Inferior parietal cortex (tissue), 1 donor: ENCODE data around the gene VMO1.

Experiments used
- DNase-seq: peaks from one replicate; pipeline ENCODE4 v3.0.0-alpha.2; 2016; ENCODE audit errors: extremely low spot score

Gene VMO1

DNA sequence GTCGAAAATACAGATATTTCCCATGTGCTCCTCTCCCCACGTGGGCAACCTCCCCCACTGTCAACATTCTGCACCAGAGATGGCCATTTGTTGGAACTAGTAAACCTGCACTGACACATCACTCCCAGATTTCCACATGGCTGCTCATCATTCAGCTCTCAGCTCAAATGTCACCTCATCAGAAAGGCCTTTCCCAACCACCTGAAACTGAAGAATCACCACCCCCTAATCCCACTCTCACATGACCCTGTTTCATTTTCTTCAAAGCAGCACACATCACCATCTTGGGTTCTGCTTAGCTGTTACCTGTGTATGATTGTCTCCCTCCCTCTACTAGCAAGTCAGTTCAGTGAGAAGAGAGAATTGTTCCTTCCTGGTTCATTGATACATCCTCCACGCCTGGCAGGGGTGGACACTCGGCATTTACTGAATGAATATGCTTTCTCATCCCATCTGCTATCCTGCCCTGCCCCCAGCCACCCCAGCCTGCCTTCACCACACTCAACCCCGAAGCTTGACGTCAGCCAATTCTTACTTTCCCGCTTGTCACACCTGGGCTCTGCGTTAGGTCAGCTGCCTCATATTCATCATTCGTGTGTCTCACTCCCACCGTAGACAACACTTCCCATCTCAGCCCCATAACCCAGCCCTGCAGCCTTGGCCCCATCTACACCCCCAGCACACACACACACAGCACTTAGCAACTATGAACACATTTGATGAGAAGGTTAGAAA, 14.5 kb upstream of the VMO1 start:
- DNase-seq: no peak

DNA sequence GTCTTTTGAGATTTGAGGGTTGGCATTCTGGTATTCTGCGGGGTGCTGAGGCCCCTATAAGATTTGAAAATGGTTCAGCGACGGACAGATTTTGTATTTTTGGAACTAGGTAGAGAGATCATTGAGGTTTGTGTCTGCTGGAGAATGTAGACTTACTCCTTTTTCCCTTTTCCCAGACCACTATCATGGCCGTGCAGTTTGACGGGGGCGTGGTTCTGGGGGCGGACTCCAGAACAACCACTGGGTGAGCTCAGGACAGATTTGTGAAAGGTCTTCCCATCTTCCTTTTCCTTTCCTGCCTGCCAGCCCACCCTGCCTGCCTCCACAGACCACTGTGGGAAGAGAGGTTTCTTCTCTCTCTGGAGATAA, 10.4 kb upstream of the VMO1 start:
- DNase-seq: no peak

DNA sequence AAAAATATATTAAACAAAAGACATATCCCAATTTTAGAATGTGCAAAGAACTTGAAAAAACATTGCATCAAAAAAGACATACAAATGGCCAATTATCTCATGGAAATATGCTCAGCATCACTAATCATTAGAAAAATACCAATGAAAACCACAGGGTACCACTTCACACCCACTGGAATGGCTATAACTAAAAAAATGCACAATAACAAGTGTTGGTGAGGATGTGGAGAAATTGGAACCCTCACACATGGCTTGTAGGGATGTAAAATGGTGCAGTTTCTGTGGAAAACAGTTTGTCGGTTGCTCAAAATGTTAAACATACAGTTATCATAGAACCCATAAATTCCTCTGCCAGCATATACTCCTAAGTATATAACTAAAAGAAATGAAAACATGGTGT, 9.0 kb upstream of the VMO1 start:
- DNase-seq: no peak

DNA sequence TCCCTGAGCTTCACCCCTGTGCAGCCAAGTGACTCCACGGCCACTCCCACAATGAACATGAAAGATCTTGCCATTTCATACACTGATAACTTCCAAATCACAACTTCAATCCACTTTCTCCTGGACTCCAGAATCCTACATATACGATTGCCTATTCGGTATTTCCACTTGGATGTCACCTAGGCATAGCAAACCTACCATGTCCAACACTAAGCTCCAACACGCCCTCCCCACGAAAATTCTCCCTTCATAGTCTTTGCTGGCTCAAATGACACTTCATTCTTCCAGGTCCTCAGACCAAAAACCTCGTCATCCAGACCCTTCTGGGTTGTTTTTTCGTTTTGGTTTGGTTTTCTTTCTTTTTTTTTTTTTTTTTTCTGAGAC, 4.5 kb upstream of the VMO1 start:
- no peak for DNase-seq

DNA sequence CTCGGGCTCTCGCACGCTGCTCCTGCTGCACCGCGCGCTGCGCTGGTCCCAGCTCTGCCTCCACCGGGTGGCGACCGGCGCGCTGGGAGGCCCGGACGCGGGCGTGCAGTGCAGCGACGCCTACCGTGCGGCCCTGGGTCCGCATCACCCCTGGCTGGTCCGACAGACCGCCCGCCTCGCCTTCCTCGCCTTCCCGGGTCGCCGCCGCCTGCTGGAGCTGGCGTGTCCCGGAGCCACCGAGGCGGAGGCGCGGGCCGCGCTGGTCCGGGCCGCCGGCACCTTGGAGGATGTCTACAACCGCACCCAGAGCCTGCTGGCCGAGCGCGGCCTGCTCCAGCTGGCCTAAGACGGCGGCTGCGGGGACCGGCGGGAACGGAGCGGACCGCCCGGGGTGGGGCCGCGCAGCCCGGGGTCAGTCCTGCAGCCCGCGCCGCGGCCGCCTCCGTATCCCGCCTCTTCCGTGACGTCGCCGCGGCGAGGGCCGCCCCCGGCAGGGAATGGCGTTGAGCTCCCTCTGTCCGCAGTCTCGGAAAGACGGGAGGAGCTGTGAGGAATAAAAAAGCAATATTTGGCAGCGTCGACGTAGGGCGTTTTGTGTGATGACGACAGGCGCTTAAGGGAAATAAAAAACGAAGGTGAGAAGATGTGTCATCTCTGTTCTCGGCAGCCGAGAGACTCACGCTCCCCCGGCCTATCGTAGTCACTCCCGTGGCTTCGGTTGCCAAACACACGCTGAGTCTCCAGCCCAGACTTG, 4.0 kb upstream of the VMO1 start:
- DNase-seq: peak; percentile 86

DNA sequence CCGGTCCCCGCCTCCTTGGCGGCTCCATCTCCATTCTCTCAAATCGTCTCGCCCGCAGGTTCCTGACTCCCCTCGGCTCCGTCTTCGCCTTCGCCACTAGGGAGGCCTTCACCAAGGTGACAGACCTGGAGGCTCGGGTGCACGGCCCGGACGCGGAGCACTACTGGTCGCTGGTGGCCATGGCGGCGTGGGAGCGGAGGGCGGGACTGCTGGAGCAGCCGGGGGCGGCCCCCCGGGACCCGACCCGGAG, 3.5 kb upstream of the VMO1 start:
- DNase-seq: no peak

DNA sequence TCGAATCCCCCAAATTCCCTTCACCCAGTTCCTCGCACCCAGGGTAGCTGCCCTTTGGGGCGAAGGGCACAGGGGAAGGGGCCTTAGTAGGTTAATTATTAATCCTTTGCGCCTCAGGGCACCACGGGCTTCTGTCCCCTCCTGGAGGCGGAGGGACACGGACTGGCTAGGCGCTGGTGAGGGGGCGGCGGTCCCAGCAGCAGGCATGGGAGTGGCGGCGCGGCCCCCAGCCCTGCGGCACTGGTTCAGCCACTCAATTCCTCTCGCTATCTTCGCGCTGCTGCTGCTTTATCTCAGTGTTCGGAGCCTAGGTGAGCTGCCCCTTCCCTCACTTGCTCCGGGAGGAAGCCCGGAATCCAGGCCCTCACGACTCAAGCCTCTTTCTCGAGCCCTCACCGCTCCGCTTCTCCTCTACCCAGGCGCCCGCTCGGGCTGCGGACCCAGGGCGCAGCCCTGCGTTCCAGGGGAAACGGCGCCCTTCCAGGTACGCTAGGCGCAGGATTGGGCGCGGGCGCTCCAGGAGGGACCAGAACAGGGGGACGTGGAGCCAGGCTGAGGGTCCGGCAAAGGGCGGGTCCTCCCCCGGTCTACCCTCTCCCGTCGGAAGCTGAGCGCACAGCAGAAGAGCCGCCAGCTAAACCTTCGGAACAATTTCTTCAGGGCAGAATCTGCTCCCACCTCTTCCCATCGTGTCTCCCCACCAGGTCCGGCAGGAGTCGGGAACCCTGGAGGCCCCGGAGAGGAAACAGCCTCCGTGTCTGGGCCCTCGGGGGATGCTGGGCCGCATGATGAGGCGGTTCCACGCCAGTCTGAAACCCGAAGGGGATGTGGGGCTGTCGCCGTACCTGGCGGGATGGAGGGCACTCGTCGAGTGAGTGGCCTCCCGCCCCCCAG, 2.9 kb upstream of the VMO1 start, which contains the start of gene GLTPD2:
Gene GLTPD2, plus strand, starts transcription at position 158 of the 894 bp plus-strand sequence. Its CDS starts 48 bp downstream, at position 206.
- no peak for DNase-seq

DNA sequence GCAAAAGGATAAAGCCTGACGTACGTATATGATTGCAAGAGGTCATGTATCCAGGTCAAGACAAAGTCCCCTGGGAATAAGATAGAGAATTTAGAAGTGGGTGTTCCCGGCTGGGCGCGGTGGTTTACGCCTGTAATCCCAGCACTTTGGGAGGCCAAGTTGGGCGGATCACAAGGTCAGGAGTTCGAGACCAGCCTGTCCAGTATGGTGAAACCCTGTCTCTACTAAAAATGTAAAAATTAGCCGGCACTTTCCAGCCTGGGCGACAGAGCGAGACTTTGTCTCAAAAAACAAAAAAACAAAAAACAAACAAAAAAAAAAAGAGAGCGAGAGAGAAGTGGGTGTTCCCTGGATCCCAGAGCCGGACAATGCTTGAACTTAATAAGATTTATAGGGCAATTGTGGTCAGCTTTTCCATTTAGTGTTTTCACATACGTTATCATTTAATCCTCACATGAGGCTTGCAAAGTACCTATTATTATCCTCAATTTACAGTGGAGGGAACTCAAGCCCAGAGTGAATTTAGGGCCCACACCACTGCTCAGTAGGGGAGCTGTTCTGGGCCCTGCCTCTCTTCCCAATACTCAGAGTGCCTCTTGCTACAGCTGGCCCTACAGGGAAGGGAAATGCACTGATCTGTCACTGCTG, 2.1 kb upstream of the VMO1 start:
- DNase-seq: no peak

DNA sequence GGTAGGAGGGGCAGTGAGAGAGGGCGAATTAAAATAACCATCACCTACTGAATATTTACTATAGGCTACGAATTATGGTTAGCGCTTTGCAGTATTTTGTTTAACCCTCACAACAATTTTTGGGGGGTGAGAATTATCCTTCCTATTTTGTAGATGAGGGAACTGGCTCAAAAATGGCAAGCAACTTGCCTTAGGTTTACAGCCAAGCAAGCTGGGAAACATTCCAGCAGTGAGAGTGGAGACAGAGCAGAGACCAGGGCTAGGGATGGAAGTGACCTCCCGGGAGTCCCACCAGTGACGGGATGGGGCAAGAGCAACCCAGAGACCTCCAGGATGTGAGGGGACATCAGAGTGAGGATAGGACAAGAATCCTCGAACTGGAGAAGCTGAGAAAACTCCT, 352 bp upstream of the VMO1 start:
- peak; percentile 27 for DNase-seq

DNA sequence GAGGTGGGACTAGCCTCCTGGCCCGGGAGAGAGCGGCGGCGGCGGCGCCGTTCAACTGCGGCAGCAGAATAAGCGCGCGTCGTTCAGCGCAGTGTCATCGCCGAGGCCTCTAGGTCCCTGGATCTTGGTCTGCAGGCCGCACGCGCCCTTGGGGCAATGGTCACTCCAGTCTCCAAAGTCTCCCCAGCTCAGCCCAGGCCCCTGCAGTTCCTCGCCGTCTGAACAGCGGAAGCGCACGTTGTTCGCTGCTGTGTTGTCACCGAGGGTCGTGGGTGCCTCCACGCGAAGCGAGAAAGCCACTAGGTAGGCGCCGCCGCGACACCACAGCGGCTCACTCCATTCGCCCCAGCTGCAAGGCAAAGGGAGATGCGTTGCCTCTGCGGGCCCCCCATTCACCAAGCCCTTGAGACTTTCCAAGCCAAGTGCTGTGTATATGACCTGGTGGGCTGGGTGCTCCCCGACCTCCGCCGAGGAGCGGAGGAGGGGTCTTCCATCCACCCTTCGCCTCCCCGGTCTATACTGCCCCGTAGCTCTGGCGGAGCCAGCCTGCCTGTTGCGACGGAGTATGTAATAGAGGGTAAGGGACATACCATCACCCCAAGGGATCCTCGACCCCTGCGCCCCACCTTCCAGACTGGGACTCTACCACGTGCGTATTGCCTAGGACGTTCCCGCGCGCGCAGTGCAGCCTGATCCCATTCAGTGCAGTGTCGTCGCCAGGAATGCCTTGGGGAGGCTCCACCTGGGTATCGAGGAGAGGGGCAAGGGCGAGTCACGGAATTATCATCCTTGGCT, 656 bp downstream of the VMO1 start:
- no peak for DNase-seq

DNA sequence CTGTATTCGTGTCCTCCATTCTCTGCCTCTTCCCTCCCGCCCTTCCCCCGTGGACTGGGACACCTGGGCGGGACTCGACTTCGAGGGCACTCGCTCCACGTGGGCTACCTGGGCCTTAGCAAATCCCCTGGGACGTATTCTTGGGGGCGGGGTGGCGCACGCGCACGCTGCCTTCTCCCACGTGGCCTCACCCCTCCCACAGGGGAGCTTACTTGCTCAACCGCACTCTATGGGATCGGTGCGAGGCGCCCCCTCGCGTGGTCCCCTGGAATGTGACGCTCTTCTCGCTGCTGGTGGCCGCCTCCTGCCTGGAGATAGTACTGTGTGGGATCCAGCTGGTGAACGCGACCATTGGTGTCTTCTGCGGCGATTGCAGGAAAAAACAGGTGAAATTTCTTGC, 3.5 kb downstream of the VMO1 start:
- DNase-seq: no peak

DNA sequence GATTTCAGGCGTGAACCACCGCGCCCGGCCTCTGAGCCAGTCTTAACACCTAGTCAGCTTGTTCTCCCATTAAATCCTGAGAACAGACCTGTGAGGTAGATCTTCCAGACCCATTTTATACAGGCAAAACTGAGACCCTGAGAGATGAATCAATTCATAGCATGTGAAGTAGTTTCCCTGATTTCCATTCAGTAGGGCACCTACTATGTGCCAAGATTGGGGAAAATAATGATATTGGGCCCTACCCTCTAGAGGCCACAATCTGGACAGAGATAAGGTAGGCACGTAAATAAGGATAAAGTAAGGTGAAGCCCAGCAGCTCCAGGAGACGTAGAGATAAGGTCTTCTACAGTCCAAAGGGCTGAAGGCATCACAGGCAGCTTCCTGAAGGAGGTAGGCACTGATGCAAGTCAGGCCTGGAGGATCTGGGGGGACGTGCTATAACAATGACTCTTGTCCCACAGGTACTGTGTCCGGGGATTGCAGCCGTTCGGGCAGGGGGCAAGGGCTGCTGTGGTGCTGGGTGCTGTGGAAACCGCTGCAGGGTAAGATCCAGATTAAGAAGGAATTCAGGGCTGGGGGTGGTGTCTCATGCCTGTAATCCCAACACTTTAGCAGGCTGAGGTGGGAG, 5.7 kb downstream of the VMO1 start:
- DNase-seq: no peak

DNA sequence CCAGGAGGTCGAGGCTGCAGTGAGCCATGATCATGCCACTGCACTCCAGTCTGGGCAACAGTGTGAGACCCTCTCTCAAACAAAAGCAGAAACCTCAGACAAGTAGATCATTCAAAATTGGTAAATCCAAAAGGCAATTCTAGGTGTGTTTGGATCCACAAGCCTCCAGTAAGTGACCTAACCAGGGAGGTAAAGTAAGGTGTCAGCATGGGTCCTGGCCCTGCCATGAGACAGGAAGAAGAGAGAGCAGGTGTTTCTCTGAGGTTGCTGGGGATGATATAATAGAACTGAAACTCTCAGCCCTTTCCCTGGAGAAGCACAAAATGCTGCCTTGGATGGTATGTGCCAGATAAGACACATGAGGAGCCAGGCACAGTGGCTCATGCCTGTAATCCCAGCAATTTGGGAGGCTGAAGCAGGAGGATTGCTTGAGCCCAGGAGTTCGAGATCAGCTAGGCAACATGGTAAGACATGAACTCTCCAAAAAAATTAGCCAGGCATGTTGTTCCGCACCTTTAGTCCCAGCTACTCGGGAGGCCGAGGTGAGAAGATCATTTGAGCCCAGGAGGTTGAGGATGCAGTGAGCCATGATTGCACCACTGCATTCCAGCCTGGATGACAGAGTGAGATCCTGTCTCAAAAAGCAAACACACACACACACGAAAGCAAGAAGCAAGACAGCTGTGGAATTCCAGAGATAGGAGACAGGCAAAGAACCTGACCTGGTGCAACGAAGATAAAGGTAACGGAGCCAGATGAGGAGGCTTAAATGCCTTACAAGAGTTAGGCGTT, 8.0 kb downstream of the VMO1 start:
- DNase-seq: no peak

DNA sequence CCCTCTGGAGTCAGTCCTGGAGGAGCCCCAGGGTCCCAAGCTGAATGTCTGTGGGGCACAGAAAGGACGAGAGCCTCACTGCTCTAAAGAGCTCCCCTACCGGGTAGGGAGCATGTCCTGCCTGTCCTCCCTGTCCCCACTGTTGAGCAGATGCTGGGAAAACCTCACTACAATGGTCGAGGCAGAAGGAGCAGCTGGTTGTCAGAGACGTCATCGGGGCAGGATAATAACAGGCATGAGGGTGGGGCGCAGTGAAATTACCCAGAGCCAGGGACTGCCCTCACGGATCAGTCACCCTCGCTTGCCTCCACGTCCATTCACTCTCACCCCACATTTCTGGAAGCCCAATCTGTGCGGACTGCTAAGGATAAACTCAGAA, 13.9 kb downstream of the VMO1 start:
- no peak for DNase-seq

DNA sequence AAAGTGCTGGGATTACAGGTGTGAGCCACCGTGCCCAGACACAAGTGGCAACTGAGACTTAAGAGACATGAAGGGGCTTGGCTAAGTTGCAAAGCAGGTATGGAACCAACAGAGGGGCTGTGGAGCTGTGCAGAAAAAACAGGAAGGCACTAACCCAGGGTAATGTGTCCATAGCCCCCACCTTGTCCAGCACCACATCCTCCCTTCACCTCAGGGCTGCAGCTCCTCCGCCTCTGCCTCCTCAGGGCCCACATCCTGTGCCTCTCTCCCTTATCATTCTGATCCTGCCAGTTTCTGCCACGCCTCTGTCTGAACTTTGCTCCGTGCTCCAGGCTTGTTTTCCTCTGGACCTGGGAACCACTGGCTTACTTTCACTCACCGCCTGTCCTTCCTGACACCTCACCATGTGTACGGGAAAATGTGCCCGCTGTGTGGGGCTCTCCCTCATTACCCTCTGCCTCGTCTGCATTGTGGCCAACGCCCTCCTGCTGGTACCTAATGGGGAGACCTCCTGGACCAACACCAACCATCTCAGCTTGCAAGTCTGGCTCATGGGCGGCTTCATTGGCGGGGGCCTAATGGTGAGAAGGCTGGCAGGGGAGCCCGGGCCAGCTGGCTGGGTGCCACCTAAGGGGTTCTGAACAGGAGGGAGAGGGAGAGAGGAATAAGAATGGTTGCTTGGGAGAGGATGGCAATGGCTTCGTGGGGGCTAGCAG, 14.5 kb downstream of the VMO1 start, which contains the start of gene TM4SF5:
Gene TM4SF5, plus strand, starts transcription at position 368 of the 716 bp plus-strand sequence. Its CDS starts 37 bp downstream, at position 405.
- DNase-seq: no peak

DNA sequence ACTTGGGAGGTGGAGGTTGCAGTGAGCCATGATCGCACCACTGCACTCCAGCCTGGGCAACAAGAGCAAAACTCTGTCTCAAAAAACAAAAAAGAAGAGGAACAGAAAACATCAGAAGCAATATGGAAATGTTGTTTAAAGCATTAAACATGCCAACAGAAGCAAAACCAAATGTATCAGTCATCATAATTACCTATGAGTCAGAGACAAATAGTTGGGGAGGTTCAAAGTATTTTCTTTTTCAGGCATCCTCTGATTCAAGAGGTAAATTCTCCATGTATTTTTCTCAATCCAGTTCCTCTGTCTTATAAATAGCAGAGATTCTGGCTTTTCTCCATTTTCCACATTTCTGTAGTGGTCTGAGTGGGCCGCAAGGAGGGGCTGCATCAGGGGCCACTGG, 16.5 kb downstream of the VMO1 start:
- DNase-seq: no peak

DNA sequence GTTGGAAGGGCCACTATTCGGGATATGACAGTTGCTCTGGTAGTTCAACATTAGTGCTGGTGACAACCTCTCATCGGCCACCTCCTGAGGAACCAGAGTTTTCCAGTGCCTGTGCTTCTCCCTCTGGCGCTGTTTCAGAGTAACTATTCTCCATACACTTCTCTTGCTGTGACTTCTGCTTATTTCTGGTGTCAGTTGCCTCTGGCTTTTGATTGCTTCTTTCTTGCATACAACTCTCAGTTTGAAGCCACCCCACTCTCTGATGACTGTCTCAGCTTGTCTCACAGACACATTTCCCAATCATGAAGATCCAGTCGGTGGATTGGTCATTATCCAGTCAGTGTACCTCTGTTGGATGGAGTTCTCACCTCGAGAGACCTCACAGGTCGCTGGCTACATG, 17.9 kb downstream of the VMO1 start:
- DNase-seq: no peak

DNA sequence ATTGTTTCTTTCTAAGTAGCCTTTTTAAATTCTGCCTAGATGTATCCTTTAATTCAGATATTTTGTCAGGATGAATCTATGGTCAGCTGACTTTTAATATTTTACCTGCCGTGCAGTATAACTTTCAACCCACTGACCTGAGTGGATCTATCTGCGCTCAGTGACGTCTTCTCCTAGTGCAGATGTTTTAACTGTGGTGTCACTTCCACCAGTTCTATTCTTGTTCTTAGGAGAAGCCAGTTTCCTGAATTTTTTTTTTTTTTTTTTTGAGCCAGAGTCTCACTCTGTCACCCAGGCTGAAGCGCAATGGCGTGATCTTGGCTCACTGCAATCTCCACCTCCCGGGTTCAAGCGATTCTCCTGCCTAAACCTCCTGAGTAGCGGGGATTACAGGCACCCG, 19.4 kb downstream of the VMO1 start:
- DNase-seq: no peak

DNA sequence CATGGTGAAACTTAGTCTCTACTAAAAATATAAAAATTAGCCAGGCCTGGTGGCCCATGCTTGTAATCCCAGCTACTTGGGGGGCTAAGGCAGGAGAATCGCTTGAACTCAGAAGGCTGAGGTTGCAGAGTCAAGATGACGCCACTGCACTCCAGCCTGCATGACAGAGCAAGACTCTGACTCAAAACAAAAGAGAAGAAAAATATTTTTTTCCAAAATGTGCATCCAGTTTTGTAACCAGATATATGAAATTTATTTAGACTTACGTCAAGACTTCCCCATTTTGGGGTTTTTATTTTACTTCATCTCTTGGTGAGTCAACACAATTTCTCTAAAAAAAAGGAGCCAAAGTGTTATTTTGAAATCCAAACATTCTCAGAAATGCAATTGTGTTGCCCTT, 20.0 kb downstream of the VMO1 start:
- DNase-seq: no peak
